Fibroblast of lung (primary cell): Measurements from ENCODE around the gene CHTOP. TPM values are rescaled to one million over a fixed set of nuclear protein-coding genes. Genes with fewer than 3 reads are reported as not detected.
A peak's percentile ranks its signal among the peaks of the same experiment; 100 is the strongest.

Experiments used
- DNase-seq, 2 donors: peaks; one replicate each; pipeline versions ENCODE4 v3.0.0 to v3.0.0-alpha.2; 2010; ENCODE audit warnings: low read depth in 2 of 2
- H2AFZ ChIP-seq: 2 replicates; pipeline ENCODE4 v1.5.1; 2012; ENCODE audit warnings: low read length, control low read depth, inconsistent platforms
- H3K27ac ChIP-seq: 2 replicates; pipeline ENCODE4 v1.5.1; 2011; ENCODE audit warnings: low read length, control low read depth; ENCODE audit not compliant: insufficient read depth
- H3K27me3 ChIP-seq: 2 replicates; pipeline ENCODE4 v1.5.1; 2011; ENCODE audit warnings: mild to moderate bottlenecking, low read length; ENCODE audit not compliant: control insufficient read depth, insufficient read depth
- H3K36me3 ChIP-seq: 2 replicates; pipeline ENCODE4 v1.5.1; 2011; ENCODE audit warnings: low read length; ENCODE audit not compliant: control insufficient read depth, insufficient read depth
- H3K4me1 ChIP-seq: 2 replicates; pipeline ENCODE4 v1.5.1; 2011; ENCODE audit warnings: low read length; ENCODE audit not compliant: control insufficient read depth, insufficient read depth; ENCODE audit errors: extremely low read depth
- H3K4me2 ChIP-seq: 2 replicates; pipeline ENCODE4 v1.5.1; 2011; ENCODE audit warnings: low read length, control low read depth; ENCODE audit not compliant: insufficient read depth; ENCODE audit errors: extremely low read depth
- H3K4me3 ChIP-seq, 4 experiments: fragments of 200-600 bp in 1 of 4; sonication (generic) in 1 of 4; replicated peaks in 1 of 4; 2 replicates each; pipeline ENCODE4 v1.5.1; 2011 to 2016; ENCODE audit warnings: low read length in 4 of 4, low read depth in 3 of 4, mild to moderate bottlenecking in 3 of 4, control low read depth in 2 of 4, inconsistent platforms in 1 of 4, mixed read lengths in 1 of 4; ENCODE audit not compliant: insufficient read depth in 1 of 4; ENCODE audit errors: control extremely low read depth in 1 of 4
- H3K79me2 ChIP-seq: 2 replicates; pipeline ENCODE4 v1.5.1; 2012; ENCODE audit warnings: mild to moderate bottlenecking, low read length, inconsistent platforms; ENCODE audit not compliant: control insufficient read depth, insufficient read depth
- H3K9ac ChIP-seq: 2 replicates; pipeline ENCODE4 v1.5.1; 2011; ENCODE audit warnings: mild to moderate bottlenecking, low read length, control low read depth; ENCODE audit not compliant: insufficient read depth
- H3K9me3 ChIP-seq: 2 replicates; pipeline ENCODE4 v1.5.1; 2012; ENCODE audit warnings: low read depth, low read length; ENCODE audit not compliant: control insufficient read depth, insufficient read depth
- H4K20me1 ChIP-seq: 2 replicates; pipeline ENCODE4 v1.5.1; 2011; ENCODE audit warnings: low read length; ENCODE audit not compliant: control insufficient read depth, insufficient read depth; ENCODE audit errors: extremely low read depth
- EZH2 ChIP-seq: IDR thresholded peaks from 2 replicates; pipeline ENCODE4 v1.5.1; 2012; ENCODE audit warnings: low read length, control low read depth, mild to moderate bottlenecking; ENCODE audit errors: missing control alignments
- polyA minus RNA-seq: library from RNA; depleted of rRNA, polyadenylated mRNA; stranded (reverse); fragments of >200 nt; gene quantifications from 2 replicates; pipeline ENCODE4 v1.2.3, GENCODE V29; 2011; ENCODE audit warnings: low replicate concordance
- polyA plus RNA-seq, 2 donors: library from polyadenylated mRNA; depleted of rRNA in 1 of 2; stranded (reverse) in 1 of 2; unstranded in 1 of 2; fragments of >200 nt; gene quantifications; 2 replicates each; pipeline ENCODE4 v1.2.1, GENCODE V29; 2011 to 2012; ENCODE audit warnings: missing spikeins in 1 of 2
- total RNA-seq: library from RNA; depleted of rRNA; stranded (reverse); fragments of >200 nt; gene quantifications from 2 replicates; pipeline ENCODE4 v1.2.1, GENCODE V29; 2014
- TF ChIP-seq, protein P1 (sequence below), 2 donors: IDR thresholded peaks in 1 of 2; conservative IDR thresholded peaks in 1 of 2; 1 replicate in 1 of 2; 2 replicates in 1 of 2; pipeline ENCODE4 v1.5.1; 2011 to 2012; ENCODE audit warnings: low read length in 2 of 2, control low read depth in 1 of 2, inconsistent platforms in 1 of 2, low read depth in 1 of 2, mild to moderate bottlenecking in 1 of 2

Gene CHTOP, protein sequence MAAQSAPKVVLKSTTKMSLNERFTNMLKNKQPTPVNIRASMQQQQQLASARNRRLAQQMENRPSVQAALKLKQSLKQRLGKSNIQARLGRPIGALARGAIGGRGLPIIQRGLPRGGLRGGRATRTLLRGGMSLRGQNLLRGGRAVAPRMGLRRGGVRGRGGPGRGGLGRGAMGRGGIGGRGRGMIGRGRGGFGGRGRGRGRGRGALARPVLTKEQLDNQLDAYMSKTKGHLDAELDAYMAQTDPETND
- total RNA-seq (22.6 and 34.0 TPM in 2 replicates), polyA plus RNA-seq (47.6 and 52.2 TPM in 2 replicates), polyA minus RNA-seq (9.3 and 14.1 TPM in 2 replicates)
- 43.4 and 55.4 TPM in 2 replicates for polyA plus RNA-seq (2012)

DNA sequence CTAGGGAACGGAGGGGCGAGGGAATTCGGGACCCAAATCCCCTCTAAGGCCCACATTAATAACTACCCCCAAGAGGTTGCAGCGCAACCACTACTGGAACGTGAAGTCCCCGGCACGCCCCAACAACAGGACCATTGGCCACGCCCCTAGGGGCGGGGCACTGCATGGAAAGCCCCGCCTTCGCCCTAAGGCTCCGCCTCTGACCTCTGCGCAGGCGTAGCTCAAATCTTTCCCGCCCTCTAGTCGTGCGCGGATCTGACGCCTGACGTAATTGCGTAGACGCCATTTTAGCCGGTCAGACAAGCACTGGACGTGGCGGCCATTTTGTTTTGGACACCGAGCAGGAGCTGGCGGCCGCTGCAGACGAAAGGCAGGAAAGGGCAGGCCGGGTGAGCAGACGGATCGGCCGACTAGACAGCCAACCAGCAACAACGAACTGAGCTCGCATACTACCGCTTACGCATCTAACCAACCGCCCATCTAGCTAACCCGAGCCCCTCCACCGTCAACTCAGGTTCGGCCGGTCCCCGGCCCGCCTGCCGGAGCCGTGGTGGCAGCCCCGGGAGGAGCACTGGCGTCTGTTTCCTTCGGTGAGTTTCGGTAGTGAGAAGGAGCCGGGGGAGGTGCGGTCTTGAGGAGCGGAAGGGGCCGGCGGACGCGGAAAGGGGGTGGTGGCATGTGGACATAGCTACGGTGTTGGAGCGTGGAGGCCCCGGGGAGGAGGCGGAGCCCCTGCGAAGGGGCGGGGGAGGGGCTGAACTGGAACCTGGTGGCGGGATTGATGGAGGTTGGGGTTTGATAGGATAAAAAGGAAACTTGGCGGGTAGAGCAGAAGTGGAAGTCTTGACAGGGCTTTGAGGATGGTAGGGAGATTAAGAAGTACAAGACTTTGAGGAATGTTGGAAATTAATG, at the start of gene CHTOP:
TSS of gene CHTOP (plus strand) at position 313 of the 912 bp plus-strand sequence. CDS start 2,523 bp downstream, outside the sequence.
- H3K79me2 ChIP-seq: peaks cover 32% of the 10 kb centered on the region
- peak within 1 kb of the TSS; percentile 21 for H2AFZ ChIP-seq
- peak within 1 kb of the TSS; percentile 91 for H3K4me2 ChIP-seq

DNA sequence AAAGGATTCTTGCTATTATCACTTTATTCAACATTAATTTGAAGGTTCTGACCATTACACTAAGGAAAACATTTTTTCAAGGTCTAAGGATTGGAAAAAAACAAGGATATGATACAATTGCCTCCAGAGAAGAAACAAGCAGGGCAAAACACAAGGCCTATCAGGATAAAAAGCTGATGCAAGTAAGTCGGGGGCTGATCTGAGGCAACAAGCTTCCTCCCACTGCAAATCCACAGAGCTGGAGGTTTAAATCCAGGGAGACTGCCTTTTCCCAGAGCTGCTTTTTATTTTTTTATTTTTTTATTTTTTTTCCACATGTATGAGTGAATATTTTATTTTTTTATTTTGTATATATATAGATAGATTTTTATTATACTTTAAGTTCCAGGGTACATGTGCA, 48.9 kb upstream of the CHTOP start:
- H3K27me3 ChIP-seq: no peaks in the 10 kb centered on the region
- H3K9me3 ChIP-seq: no peaks in the 10 kb centered on the region
- H4K20me1 ChIP-seq: no peaks in the 10 kb centered on the region
- peaks cover 2% of the 10 kb centered on the region for H3K4me1 ChIP-seq
- H3K27ac ChIP-seq: no peak overlapping the region
- no peaks in the 10 kb centered on the region for H3K36me3 ChIP-seq
- no peak overlapping the region for H3K9ac ChIP-seq
- DNase-seq: no peak
- no peaks in the 10 kb centered on the region for H3K79me2 ChIP-seq
- no peak overlapping the region for H2AFZ ChIP-seq
- no peak for TF ChIP-seq EZH2
- TF ChIP-seq, protein P1, sequence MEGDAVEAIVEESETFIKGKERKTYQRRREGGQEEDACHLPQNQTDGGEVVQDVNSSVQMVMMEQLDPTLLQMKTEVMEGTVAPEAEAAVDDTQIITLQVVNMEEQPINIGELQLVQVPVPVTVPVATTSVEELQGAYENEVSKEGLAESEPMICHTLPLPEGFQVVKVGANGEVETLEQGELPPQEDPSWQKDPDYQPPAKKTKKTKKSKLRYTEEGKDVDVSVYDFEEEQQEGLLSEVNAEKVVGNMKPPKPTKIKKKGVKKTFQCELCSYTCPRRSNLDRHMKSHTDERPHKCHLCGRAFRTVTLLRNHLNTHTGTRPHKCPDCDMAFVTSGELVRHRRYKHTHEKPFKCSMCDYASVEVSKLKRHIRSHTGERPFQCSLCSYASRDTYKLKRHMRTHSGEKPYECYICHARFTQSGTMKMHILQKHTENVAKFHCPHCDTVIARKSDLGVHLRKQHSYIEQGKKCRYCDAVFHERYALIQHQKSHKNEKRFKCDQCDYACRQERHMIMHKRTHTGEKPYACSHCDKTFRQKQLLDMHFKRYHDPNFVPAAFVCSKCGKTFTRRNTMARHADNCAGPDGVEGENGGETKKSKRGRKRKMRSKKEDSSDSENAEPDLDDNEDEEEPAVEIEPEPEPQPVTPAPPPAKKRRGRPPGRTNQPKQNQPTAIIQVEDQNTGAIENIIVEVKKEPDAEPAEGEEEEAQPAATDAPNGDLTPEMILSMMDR (conservative IDR thresholded peaks at IDR 0.05 in 1 of 2, IDR thresholded peaks at IDR 0.05 in 1 of 2; ENCODE audit: low read depth in 1 of 2, low read length in 2 of 2): no peak
- H3K4me3 ChIP-seq: no peak overlapping the region
- H3K4me2 ChIP-seq: no peak overlapping the region

More for the DNA sequence above, at the start of gene CHTOP:
- Histone ChIP-seq H3K9me3 (no peaks in the 10 kb centered on the region), H3K4me1 (peaks cover 7% of the 10 kb centered on the region), H3K27ac (peak within 1 kb of the TSS; percentile 93), H3K9ac (peak within 1 kb of the TSS; percentile 88), H3K4me3 (peak within 1 kb of the TSS; percentile 45 to 96 (median 75)), H3K36me3 (peaks cover 13% of the 10 kb centered on the region), H3K27me3 (no peaks in the 10 kb centered on the region), H4K20me1 (no peaks in the 10 kb centered on the region)
- TF ChIP-seq, protein P1 (conservative IDR thresholded peaks at IDR 0.05 in 1 of 2, IDR thresholded peaks at IDR 0.05 in 1 of 2; ENCODE audit: low read depth in 1 of 2, low read length in 2 of 2): no peak
- TF ChIP-seq EZH2: no peak
- peak; percentile 97 to 99 for DNase-seq

DNA sequence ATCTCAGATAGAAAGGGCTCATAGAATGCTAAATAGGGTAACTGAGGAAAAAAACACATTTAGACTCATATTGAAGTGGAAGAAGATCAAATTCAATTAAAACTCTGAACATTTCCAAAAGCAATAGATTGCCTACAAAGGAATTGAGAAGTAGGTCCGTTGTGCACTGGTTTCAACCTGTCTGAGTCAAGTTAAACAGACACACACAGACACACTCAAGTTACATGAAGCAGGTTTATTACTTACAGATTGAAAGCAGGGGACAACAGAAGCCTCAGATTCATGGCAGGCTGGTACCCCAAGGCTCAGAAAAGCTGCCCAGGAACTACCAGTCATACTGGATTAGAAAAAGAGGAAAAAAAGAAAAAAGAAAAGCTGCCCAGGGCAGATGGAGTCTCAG, 47.5 kb upstream of the CHTOP start:
- Histone ChIP-seq H3K79me2 (no peaks in the 10 kb centered on the region), H3K9ac (no peak overlapping the region), H3K27me3 (no peaks in the 10 kb centered on the region), H3K27ac (no peak overlapping the region), H4K20me1 (no peaks in the 10 kb centered on the region), H2AFZ (no peak overlapping the region), H3K9me3 (no peaks in the 10 kb centered on the region), H3K4me1 (peaks cover 2% of the 10 kb centered on the region), H3K36me3 (no peaks in the 10 kb centered on the region), H3K4me2 (no peak overlapping the region), H3K4me3 (no peak overlapping the region)
- no peak for TF ChIP-seq EZH2
- TF ChIP-seq, protein P1 (conservative IDR thresholded peaks at IDR 0.05 in 1 of 2, IDR thresholded peaks at IDR 0.05 in 1 of 2; ENCODE audit: low read depth in 1 of 2, low read length in 2 of 2): no peak
- no peak for DNase-seq
